AG04450 (cell line): ENCODE data around the gene OPCML. TPM values are rescaled to one million over a fixed set of nuclear protein-coding genes. Genes with fewer than 3 reads are reported as not detected.

ENCODE experiments used
- CTCF ChIA-PET: fragments of 300-600, 350-600 bp; formaldehyde crosslinking; extraction: SDS; loops from one replicate; lab custom pipeline; 2022; ENCODE audit warnings: antibody characterized with exemption, inconsistent platforms; lab: Charles Lee
- POLR2A ChIA-PET: fragments of 350-600 bp; formaldehyde crosslinking; extraction: SDS; loops from one replicate; lab custom pipeline; 2021; ENCODE audit warnings: antibody characterized with exemption, inconsistent platforms; lab: Yijun Ruan, JAX
- DNase-seq: peaks from one replicate; pipeline ENCODE4 v3.0.0-alpha.2; 2011; ENCODE audit warnings: low read depth, low spot score
- H3K27ac ChIP-seq: one replicate; pipeline ENCODE4 v1.5.1; 2012; ENCODE audit warnings: low read depth, low read length, control low read depth
- H3K27me3 ChIP-seq: one replicate; pipeline ENCODE4 v1.6.0; 2012; ENCODE audit warnings: low read length; ENCODE audit not compliant: control insufficient read depth, insufficient read depth
- H3K4me3 ChIP-seq: 2 replicates; pipeline ENCODE4 v1.5.1; 2011; ENCODE audit warnings: mild to moderate bottlenecking, low read depth, low read length, control low read depth
- H3K9me3 ChIP-seq: 2 replicates; pipeline ENCODE4 v1.5.1; 2012; ENCODE audit warnings: low read length; ENCODE audit not compliant: control insufficient read depth, insufficient read depth
- CTCF ChIP-seq: IDR thresholded peaks from 2 replicates; pipeline ENCODE4 v1.5.1; 2011; ENCODE audit warnings: low read depth, low read length, control low read depth, inconsistent platforms
- polyA plus RNA-seq: library from polyadenylated mRNA; depleted of rRNA; stranded (reverse); fragments of >200 nt; gene quantifications from 2 replicates; pipeline ENCODE4 v1.2.3, GENCODE V29; 2011

Gene OPCML
- polyA plus RNA-seq, 1 experiment = 1.1 TPM

GRCh38 chr11:133160754-133161153, 371.5 kb downstream of the OPCML start:
- TF ChIP-seq CTCF = no peak
- POLR2A ChIA-PET = no interaction called here
- CTCF ChIA-PET = no interaction called here

GRCh38 chr11:133156986-133157745, 375.1 kb downstream of the OPCML start:
- Histone ChIP-seq H3K27me3 (no peaks in the 10 kb centered on the region), H3K4me3 (no peak overlapping the region), H3K27ac (no peak overlapping the region), H3K9me3 (no peaks in the 10 kb centered on the region; the same call in 1 of the 2 replicates)
- TF ChIP-seq CTCF = no peak
- CTCF ChIA-PET = no interaction called here
- no peak for DNase-seq
- POLR2A ChIA-PET = no interaction called here

More at GRCh38 chr11:133160754-133161153, 371.5 kb downstream of the OPCML start:
- H3K9me3 ChIP-seq = no peaks in the 10 kb centered on the region
- H3K27me3 ChIP-seq = peaks cover 2% of the 10 kb centered on the region
- no peak overlapping the region for H3K27ac ChIP-seq
- H3K4me3 ChIP-seq = no peak overlapping the region
- DNase-seq = no peak

GRCh38 chr11:133154781-133155180, 377.5 kb downstream of the OPCML start:
- no peak for TF ChIP-seq CTCF
- CTCF ChIA-PET = no interaction called here
- Histone ChIP-seq H3K27me3 (no peaks in the 10 kb centered on the region), H3K9me3 (no peaks in the 10 kb centered on the region; the same call in 1 of the 2 replicates), H3K4me3 (no peak overlapping the region), H3K27ac (no peak overlapping the region)
- POLR2A ChIA-PET = no interaction called here
- no peak for DNase-seq

- Histone ChIP-seq H3K9me3 (no peaks in the 10 kb centered on the region; the same call in 1 of the 2 replicates), H3K27me3 (no peaks in the 10 kb centered on the region), H3K4me3 (no peak overlapping the region), H3K27ac (no peak overlapping the region)
- DNase-seq = no peak
- ChIA-PET CTCF (no interaction called here), POLR2A (no interaction called here)
- TF ChIP-seq CTCF = no peak
Measured at GRCh38 chr11:133154076-133154475, 378.2 kb downstream of the OPCML start.

- no peak for TF ChIP-seq CTCF
- H3K4me3 ChIP-seq = no peak overlapping the region
- H3K9me3 ChIP-seq = no peaks in the 10 kb centered on the region; the same call in 1 of the 2 replicates
- DNase-seq = no peak
- no peaks in the 10 kb centered on the region for H3K27me3 ChIP-seq
- POLR2A ChIA-PET = no interaction called here
- CTCF ChIA-PET = no interaction called here
- H3K27ac ChIP-seq = no peak overlapping the region
Measured at GRCh38 chr11:133153031-133153430, 379.3 kb downstream of the OPCML start.
